Osteoblast (primary cell): ENCODE data around the gene ASNSD1. TPM values are rescaled to one million over a fixed set of nuclear protein-coding genes. Genes with fewer than 3 reads are reported as not detected.

Experiments used
- DNase-seq: peaks from one replicate; pipeline ENCODE4 v3.0.0; 2011; ENCODE audit warnings: low spot score, mixed read lengths; ENCODE audit not compliant: insufficient read length; ENCODE audit errors: missing footprints
- H2AFZ ChIP-seq: 2 replicates; pipeline ENCODE4 v1.6.0; 2011; ENCODE audit warnings: mild to moderate bottlenecking, low read length
- H3K27ac ChIP-seq: 2 replicates; pipeline ENCODE4 v1.5.1; 2011; ENCODE audit warnings: mild to moderate bottlenecking, low read depth, low read length, moderate library complexity
- H3K27me3 ChIP-seq: 2 replicates; pipeline ENCODE4 v1.6.0; 2012; ENCODE audit warnings: mild to moderate bottlenecking, control low read depth, inconsistent platforms, low read length, moderate library complexity; ENCODE audit not compliant: insufficient read depth
- H3K36me3 ChIP-seq: 2 replicates; pipeline ENCODE4 v1.5.1; 2011; ENCODE audit warnings: mild to moderate bottlenecking, low read length, control low read depth, moderate library complexity; ENCODE audit not compliant: insufficient read depth
- H3K4me1 ChIP-seq: 2 replicates; pipeline ENCODE4 v1.5.1; 2011; ENCODE audit warnings: mild to moderate bottlenecking, low read length, control low read depth, moderate library complexity; ENCODE audit not compliant: insufficient read depth
- H3K4me2 ChIP-seq: 2 replicates; pipeline ENCODE4 v1.6.0; 2011; ENCODE audit warnings: mild to moderate bottlenecking, low read length; ENCODE audit not compliant: insufficient read depth
- H3K4me3 ChIP-seq: fragments of 200-600 bp; sonication (generic); 3 replicates; pipeline ENCODE4 v1.5.1; 2012; ENCODE audit warnings: mild to moderate bottlenecking, low read length, inconsistent platforms; ENCODE audit not compliant: insufficient read depth
- H3K79me2 ChIP-seq: 2 replicates; pipeline ENCODE4 v1.6.0; 2012; ENCODE audit warnings: mild to moderate bottlenecking, low read length, control low read depth, inconsistent platforms; ENCODE audit not compliant: insufficient read depth
- H3K9me3 ChIP-seq: 2 replicates; pipeline ENCODE4 v1.5.1; 2011; ENCODE audit warnings: low read depth, low read length, control low read depth
- H4K20me1 ChIP-seq: 2 replicates; pipeline ENCODE4 v1.6.0; 2012; ENCODE audit warnings: mild to moderate bottlenecking, low read length, control low read depth; ENCODE audit not compliant: insufficient read depth
- total RNA-seq: library from RNA; depleted of rRNA; stranded (reverse); fragments of >200 nt; gene quantifications from 2 replicates; pipeline ENCODE4 v1.2.3, GENCODE V29; 2012
- TF ChIP-seq, protein P1 (sequence below): IDR thresholded peaks from 2 replicates; pipeline ENCODE4 v1.5.1; 2011; ENCODE audit warnings: mild to moderate bottlenecking, low read depth, low read length, moderate library complexity; ENCODE audit errors: extremely low read depth

ASNSD1 gene
- total RNA-seq, 1 donor = 81.8 TPM

DNA sequence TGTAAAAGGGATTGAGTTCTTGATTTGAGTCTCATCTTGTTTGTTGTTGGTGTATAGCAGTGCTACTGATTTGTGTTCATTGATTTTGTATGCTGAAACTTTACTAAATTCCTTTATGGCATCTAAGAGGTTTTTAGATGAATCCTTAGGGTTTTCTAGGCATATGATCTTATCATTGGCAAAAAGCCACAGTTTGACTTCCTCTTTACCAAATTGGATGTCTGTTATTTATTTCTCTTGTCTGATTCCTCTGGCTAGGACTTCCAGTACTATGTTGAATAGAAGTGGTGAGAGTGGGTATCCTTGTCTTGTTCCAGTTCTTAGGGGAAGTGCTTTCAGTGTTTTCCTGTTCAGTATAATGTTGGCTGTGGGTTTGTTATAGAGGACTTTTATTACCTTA, 18.0 kb downstream of the ASNSD1 start:
- Histone ChIP-seq H3K4me2 (no peak overlapping the region), H3K4me1 (peaks cover 11% of the 10 kb centered on the region), H3K4me3 (no peak overlapping the region), H2AFZ (no peak overlapping the region), H3K27ac (no peak overlapping the region), H3K79me2 (peaks cover 40% of the 10 kb centered on the region), H3K36me3 (no peaks in the 10 kb centered on the region), H3K27me3 (no peaks in the 10 kb centered on the region), H4K20me1 (no peaks in the 10 kb centered on the region), H3K9me3 (no peaks in the 10 kb centered on the region)
- TF ChIP-seq, protein P1, sequence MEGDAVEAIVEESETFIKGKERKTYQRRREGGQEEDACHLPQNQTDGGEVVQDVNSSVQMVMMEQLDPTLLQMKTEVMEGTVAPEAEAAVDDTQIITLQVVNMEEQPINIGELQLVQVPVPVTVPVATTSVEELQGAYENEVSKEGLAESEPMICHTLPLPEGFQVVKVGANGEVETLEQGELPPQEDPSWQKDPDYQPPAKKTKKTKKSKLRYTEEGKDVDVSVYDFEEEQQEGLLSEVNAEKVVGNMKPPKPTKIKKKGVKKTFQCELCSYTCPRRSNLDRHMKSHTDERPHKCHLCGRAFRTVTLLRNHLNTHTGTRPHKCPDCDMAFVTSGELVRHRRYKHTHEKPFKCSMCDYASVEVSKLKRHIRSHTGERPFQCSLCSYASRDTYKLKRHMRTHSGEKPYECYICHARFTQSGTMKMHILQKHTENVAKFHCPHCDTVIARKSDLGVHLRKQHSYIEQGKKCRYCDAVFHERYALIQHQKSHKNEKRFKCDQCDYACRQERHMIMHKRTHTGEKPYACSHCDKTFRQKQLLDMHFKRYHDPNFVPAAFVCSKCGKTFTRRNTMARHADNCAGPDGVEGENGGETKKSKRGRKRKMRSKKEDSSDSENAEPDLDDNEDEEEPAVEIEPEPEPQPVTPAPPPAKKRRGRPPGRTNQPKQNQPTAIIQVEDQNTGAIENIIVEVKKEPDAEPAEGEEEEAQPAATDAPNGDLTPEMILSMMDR = no peak
- no peak for DNase-seq

- H3K36me3 ChIP-seq = no peaks in the 10 kb centered on the region
Observed at GRCh38 chr2:189681203-189681602, 19.9 kb downstream of the ASNSD1 start.

DNA sequence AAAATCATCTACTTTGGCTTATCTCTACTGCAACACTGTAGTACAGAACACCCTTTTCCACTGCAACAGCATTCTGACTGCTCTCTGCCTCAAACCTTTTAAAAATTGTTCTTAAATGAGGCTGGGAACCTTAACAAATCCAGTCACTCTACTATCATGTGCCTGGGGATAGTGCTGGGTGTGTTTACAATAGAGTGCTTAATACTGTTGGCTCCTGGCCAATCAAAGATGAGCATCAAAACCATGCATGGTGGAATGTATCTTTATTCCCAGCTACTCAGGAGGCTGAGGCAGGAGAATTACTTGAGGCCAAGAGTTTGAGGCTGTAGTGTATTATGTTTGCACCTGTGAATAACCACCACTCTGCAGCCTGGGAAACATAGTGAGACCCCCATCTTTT, 20.6 kb downstream of the ASNSD1 start:
- peaks cover 23% of the 10 kb centered on the region for H3K79me2 ChIP-seq
- H3K4me1 ChIP-seq = peaks cover 6% of the 10 kb centered on the region

More at GRCh38 chr2:189681203-189681602, 19.9 kb downstream of the ASNSD1 start:
- no peak for DNase-seq
- H3K27ac ChIP-seq = no peak overlapping the region
- no peak overlapping the region for H3K4me2 ChIP-seq
- no peaks in the 10 kb centered on the region for H3K27me3 ChIP-seq
- no peaks in the 10 kb centered on the region for H3K9me3 ChIP-seq
- H3K4me3 ChIP-seq = no peak overlapping the region
- peaks cover 30% of the 10 kb centered on the region for H3K79me2 ChIP-seq
- H3K4me1 ChIP-seq = peaks cover 8% of the 10 kb centered on the region
- TF ChIP-seq, protein P1 = no peak
- H2AFZ ChIP-seq = no peak overlapping the region
- H4K20me1 ChIP-seq = no peaks in the 10 kb centered on the region

GRCh38 chr2:189683348-189683747, 22.1 kb downstream of the ASNSD1 start:
- Histone ChIP-seq H3K4me2 (no peak overlapping the region), H3K9me3 (no peaks in the 10 kb centered on the region), H3K27ac (no peak overlapping the region), H3K36me3 (no peaks in the 10 kb centered on the region), H3K27me3 (no peaks in the 10 kb centered on the region), H2AFZ (no peak overlapping the region), H3K4me3 (no peak overlapping the region), H3K79me2 (peaks cover 26% of the 10 kb centered on the region), H3K4me1 (peaks cover 6% of the 10 kb centered on the region), H4K20me1 (no peaks in the 10 kb centered on the region)
- DNase-seq = no peak
- TF ChIP-seq, protein P1 = no peak

More for the DNA sequence above, 20.6 kb downstream of the ASNSD1 start:
- Histone ChIP-seq H3K9me3 (no peaks in the 10 kb centered on the region), H4K20me1 (no peaks in the 10 kb centered on the region), H3K36me3 (no peaks in the 10 kb centered on the region), H2AFZ (no peak overlapping the region), H3K4me3 (no peak overlapping the region), H3K4me2 (no peak overlapping the region), H3K27me3 (no peaks in the 10 kb centered on the region), H3K27ac (no peak overlapping the region)
- TF ChIP-seq, protein P1 = no peak
- no peak for DNase-seq
